Natural killer cell (primary cell): ENCODE results near the gene PNCK. TPM values are rescaled to one million over a fixed set of nuclear protein-coding genes. Genes with fewer than 3 reads are reported as not detected.

Source experiments
- ATAC-seq, 3 donors: fragments of 150-1000 bp in 2 of 3; fragments of 200-7000 bp in 1 of 3; cut with Tn5 transposase; 1 replicate in 1 of 3; 2 replicates in 2 of 3; pipeline ENCODE4 v1.10.0; 2021; ENCODE audit warnings: mild to moderate bottlenecking in 2 of 3, moderate library complexity in 2 of 3
- DNase-seq, 2 donors: peaks; one replicate each; pipeline versions ENCODE4 v3.0.0 to v3.0.0-alpha.2; 2013 to 2021; ENCODE audit warnings: mixed read lengths in 1 of 2
- H3K27ac ChIP-seq: one replicate; pipeline ENCODE4 v1.5.1; 2013; ENCODE audit warnings: mild to moderate bottlenecking, low read length
- H3K27me3 ChIP-seq: one replicate; pipeline ENCODE4 v1.6.1; 2013; ENCODE audit warnings: low read length; ENCODE audit not compliant: control insufficient read depth, insufficient read depth
- H3K36me3 ChIP-seq: one replicate; pipeline ENCODE4 v1.6.1; 2013; ENCODE audit warnings: low read length; ENCODE audit not compliant: control insufficient read depth, insufficient read depth
- H3K4me1 ChIP-seq: one replicate; pipeline ENCODE4 v1.6.1; 2013; ENCODE audit warnings: low read length; ENCODE audit not compliant: control insufficient read depth, insufficient read depth
- H3K4me3 ChIP-seq: one replicate; pipeline ENCODE4 v1.5.1; 2013; ENCODE audit warnings: low read length
- H3K9me3 ChIP-seq: one replicate; pipeline ENCODE4 v1.6.1; 2013; ENCODE audit warnings: low read length; ENCODE audit not compliant: control insufficient read depth, insufficient read depth
- H3K27ac Mint-ChIP-seq, 2 donors: one replicate each; pipeline ENCODE4 v1.8.0; 2022; ENCODE audit warnings: mild to moderate bottlenecking in 2 of 2, mixed read lengths in 2 of 2, moderate library complexity in 1 of 2
- H3K27me3 Mint-ChIP-seq, 2 donors: one replicate each; pipeline ENCODE4 v1.8.0; 2022; ENCODE audit warnings: low read depth in 2 of 2, mixed read lengths in 2 of 2
- H3K36me3 Mint-ChIP-seq: one replicate; pipeline ENCODE4 v1.8.0; 2022; ENCODE audit warnings: mixed read lengths
- H3K4me1 Mint-ChIP-seq, 2 donors: one replicate each; pipeline ENCODE4 v1.8.0; 2022; ENCODE audit warnings: mixed read lengths in 2 of 2
- H3K4me3 Mint-ChIP-seq: one replicate; pipeline ENCODE4 v1.8.0; 2022; ENCODE audit warnings: mild to moderate bottlenecking, moderate library complexity, mixed read lengths
- H3K9me3 Mint-ChIP-seq, 2 donors: one replicate each; pipeline ENCODE4 v1.8.0; 2022; ENCODE audit warnings: mixed read lengths in 2 of 2
- CTCF ChIP-seq: fragments of 200-600 bp; IDR thresholded peaks from one replicate; pipeline ENCODE4 v1.8.0; 2022; ENCODE audit warnings: antibody characterized with exemption
- WGBS: methylation state at CpG from one replicate; pipeline ENCODE4 v1.1.7; 2013; ENCODE audit warnings: missing lambda C conversion rate; ENCODE audit not compliant: insufficient coverage; 5-methylcytosine and 5-hydroxymethylcytosine counted together
- intact Hi-C: fragments of 100-400 bp; cut with micrococcal nuclease; formaldehyde crosslinking; loops from one replicate; pipeline ENCODE4 v1.14.2; 2022
- total RNA-seq, 4 donors: library from RNA; stranded (reverse); fragments of 120-200 nt in 1 of 4; gene quantifications; one replicate each; pipeline versions ENCODE4 v1.2.3 to v1.2.4, GENCODE V29; 2013 to 2022

Gene PNCK
- total RNA-seq, 3 donors from 2014 or later (not counting 1 experiment from before 2014, with no cell fraction given): 0.66 to 1.1 (median 0.97) TPM

GRCh38 chrX:153624196-153625091 is 49.2 kb downstream of the PNCK start:
- WGBS: 86% methylated on average over 15 of the region's 15 CpGs
- H3K4me1 Mint-ChIP-seq: no peaks in the 10 kb centered on the region
- no peaks in the 10 kb centered on the region for H3K9me3 Mint-ChIP-seq
- intact Hi-C loops: no loop called here
- ATAC-seq (no peak), DNase-seq (no peak)
- no peak for TF ChIP-seq CTCF
- H3K27me3 Mint-ChIP-seq: peaks cover 0 to 11% of the 10 kb centered on the region in 2 donors
- Histone ChIP-seq H3K9me3 (no peaks in the 10 kb centered on the region), H3K27me3 (no peaks in the 10 kb centered on the region), H3K4me1 (no peaks in the 10 kb centered on the region), H3K4me3 (no peak overlapping the region), H3K27ac (no peak overlapping the region), H3K36me3 (no peaks in the 10 kb centered on the region)
- no peak overlapping the region for H3K27ac Mint-ChIP-seq
- H3K4me3 Mint-ChIP-seq: no peak overlapping the region
- no peaks in the 10 kb centered on the region for H3K36me3 Mint-ChIP-seq

- WGBS: 81% methylated on average over 16 of the region's 16 CpGs
- Mint-ChIP-seq H3K4me1 (no peaks in the 10 kb centered on the region), H3K4me3 (no peak overlapping the region), H3K27ac (no peak overlapping the region), H3K9me3 (no peaks in the 10 kb centered on the region), H3K36me3 (no peaks in the 10 kb centered on the region), H3K27me3 (peaks cover 4 to 13% of the 10 kb centered on the region in 2 donors)
- no peaks in the 10 kb centered on the region for H3K27me3 ChIP-seq
- DNase-seq (no peak), ATAC-seq (no peak)
- no peak overlapping the region for H3K27ac ChIP-seq
- H3K9me3 ChIP-seq: no peaks in the 10 kb centered on the region
- H3K36me3 ChIP-seq: no peaks in the 10 kb centered on the region
- intact Hi-C loops: no loop called here
- no peak for TF ChIP-seq CTCF
- no peaks in the 10 kb centered on the region for H3K4me1 ChIP-seq
- H3K4me3 ChIP-seq: no peak overlapping the region
Measured at GRCh38 chrX:153623310-153624029, 50.1 kb downstream of the PNCK start.

GRCh38 chrX:153622661-153623309 is 50.8 kb downstream of the PNCK start:
- peaks cover 6 to 20% of the 10 kb centered on the region in 2 donors for H3K27me3 Mint-ChIP-seq
- WGBS: 84% methylated on average over 16 of the region's 17 CpGs
- TF ChIP-seq CTCF: no peak
- H3K9me3 ChIP-seq: no peaks in the 10 kb centered on the region
- H3K27me3 ChIP-seq: no peaks in the 10 kb centered on the region
- H3K9me3 Mint-ChIP-seq: no peaks in the 10 kb centered on the region
- H3K36me3 Mint-ChIP-seq: no peaks in the 10 kb centered on the region
- no peak overlapping the region for H3K27ac Mint-ChIP-seq
- H3K36me3 ChIP-seq: no peaks in the 10 kb centered on the region
- no peak overlapping the region for H3K4me3 Mint-ChIP-seq
- H3K4me1 Mint-ChIP-seq: no peaks in the 10 kb centered on the region
- no peak overlapping the region for H3K27ac ChIP-seq
- ATAC-seq: no peak
- no peak for DNase-seq
- H3K4me1 ChIP-seq: no peaks in the 10 kb centered on the region
- no peak overlapping the region for H3K4me3 ChIP-seq
- intact Hi-C loops: no loop called here
